ENCODE measurements around the gene GRIN2C.

Gene GRIN2C

DNA sequence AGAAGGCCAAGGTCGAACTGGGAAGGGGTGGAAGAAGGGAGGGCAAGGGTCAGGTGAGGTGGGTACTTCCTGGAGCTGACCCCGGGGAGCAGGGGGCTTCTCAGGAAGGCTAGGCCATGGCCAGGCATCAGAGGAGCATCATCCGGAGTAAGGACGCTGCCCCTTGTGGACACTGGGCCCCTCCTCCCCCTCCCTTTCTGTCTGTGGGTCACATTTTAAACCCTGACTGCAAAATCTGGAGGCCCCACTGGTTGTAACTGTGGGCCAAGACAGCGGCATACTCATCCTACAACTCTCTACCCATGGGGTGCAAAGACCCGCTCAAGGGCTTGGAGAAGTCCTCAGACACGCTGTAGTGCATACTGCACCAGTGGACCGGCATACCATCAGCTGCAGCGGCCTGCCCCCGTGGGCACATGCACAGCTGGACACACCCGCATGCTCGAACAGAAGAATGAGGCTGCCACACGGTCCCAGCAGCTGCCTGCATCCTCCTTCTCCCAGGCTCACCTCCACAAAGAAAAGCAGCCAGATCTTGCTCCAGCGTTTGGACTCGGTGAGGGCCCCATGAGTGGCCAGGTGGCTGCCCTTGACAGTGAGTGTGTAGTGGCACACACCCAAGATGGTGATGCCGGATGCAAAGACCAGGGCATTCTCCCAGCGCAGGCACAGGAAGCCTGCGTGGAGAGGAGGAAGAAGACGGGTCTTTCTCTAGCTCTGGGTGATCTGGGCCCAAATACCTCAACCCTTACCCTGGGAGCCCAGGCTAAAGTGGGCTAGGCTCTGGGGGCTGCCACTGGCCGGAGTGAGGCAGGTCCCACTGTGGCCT, 32.5 kb upstream of the GRIN2C start:
- DNase-seq (ENCODE audit: low spot score): no peak
- in situ Hi-C loops (cut with MboI; ENCODE audit: low sequenced_read_pairs, unreplicated experiment): no loop called here
- TF ChIP-seq, protein P1, sequence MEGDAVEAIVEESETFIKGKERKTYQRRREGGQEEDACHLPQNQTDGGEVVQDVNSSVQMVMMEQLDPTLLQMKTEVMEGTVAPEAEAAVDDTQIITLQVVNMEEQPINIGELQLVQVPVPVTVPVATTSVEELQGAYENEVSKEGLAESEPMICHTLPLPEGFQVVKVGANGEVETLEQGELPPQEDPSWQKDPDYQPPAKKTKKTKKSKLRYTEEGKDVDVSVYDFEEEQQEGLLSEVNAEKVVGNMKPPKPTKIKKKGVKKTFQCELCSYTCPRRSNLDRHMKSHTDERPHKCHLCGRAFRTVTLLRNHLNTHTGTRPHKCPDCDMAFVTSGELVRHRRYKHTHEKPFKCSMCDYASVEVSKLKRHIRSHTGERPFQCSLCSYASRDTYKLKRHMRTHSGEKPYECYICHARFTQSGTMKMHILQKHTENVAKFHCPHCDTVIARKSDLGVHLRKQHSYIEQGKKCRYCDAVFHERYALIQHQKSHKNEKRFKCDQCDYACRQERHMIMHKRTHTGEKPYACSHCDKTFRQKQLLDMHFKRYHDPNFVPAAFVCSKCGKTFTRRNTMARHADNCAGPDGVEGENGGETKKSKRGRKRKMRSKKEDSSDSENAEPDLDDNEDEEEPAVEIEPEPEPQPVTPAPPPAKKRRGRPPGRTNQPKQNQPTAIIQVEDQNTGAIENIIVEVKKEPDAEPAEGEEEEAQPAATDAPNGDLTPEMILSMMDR (IDR thresholded peaks at IDR 0.05; ENCODE audit: borderline replicate concordance, control extremely low read depth, extremely low read depth, insufficient read depth, missing control alignments): no peak

DNA sequence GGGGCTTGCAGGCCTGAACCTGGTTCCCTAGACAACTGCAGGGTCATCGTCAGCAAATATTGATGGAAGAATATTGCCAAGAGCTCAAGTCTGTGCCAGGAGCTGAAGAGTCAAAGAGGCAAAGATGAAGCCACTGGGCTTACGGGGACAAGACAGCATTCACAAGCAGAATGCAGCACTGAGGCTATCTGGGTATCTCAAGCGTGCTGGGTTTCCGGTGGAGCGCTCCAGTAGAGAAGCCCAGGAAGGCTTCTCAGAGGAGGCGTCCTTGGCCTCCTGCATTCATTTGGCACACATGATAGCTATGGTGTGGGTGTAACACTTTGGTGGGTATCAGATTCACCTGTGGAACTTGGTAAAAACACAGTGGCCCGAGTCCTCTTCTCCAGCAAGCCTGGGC, 30.9 kb upstream of the GRIN2C start:
- in situ Hi-C loops (cut with MboI; ENCODE audit: low sequenced_read_pairs, unreplicated experiment): no loop called here
- DNase-seq (ENCODE audit: low spot score): no peak
- TF ChIP-seq, protein P1 (IDR thresholded peaks at IDR 0.05; ENCODE audit: borderline replicate concordance, control extremely low read depth, extremely low read depth, insufficient read depth, missing control alignments): no peak

DNA sequence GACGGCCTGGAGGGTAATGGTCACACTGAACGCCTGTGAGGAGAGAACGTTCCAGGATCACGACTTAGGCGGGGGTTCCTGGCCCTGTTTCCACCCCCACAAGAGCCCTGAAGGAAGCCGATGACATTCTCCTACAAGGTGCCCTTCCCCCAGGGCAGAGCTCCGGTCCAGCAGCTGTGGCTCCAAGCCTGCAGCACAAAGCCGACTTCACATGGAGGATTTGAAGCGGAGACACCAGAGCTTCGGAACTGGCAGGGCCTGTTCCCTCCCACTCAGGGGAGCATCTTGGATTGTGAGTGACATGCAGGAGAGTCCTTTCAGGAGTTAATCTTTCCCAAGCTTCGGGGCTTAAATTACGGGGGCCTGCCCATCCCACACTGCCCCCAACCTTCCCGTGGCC, 28.8 kb upstream of the GRIN2C start:
- in situ Hi-C loops (cut with MboI; ENCODE audit: low sequenced_read_pairs, unreplicated experiment): no loop called here
- DNase-seq (ENCODE audit: low spot score): no peak
- TF ChIP-seq, protein P1 (IDR thresholded peaks at IDR 0.05; ENCODE audit: borderline replicate concordance, control extremely low read depth, extremely low read depth, insufficient read depth, missing control alignments): no peak

GRCh38 chr17:74883241-74883745, 23.6 kb upstream of the GRIN2C start:
- DNase-seq (ENCODE audit: low spot score): no peak
- TF ChIP-seq, protein P1 (IDR thresholded peaks at IDR 0.05; ENCODE audit: borderline replicate concordance, control extremely low read depth, extremely low read depth, insufficient read depth, missing control alignments): no peak
- in situ Hi-C loops (cut with MboI; ENCODE audit: low sequenced_read_pairs, unreplicated experiment): no loop called here

- TF ChIP-seq, protein P1 (IDR thresholded peaks at IDR 0.05; ENCODE audit: borderline replicate concordance, control extremely low read depth, extremely low read depth, insufficient read depth, missing control alignments): no peak
- DNase-seq (ENCODE audit: low spot score): no peak
- in situ Hi-C loops (cut with MboI; ENCODE audit: low sequenced_read_pairs, unreplicated experiment): no loop called here
These were observed 23.0 kb upstream of the GRIN2C start for GRCh38 chr17:74882517-74883240.

DNA sequence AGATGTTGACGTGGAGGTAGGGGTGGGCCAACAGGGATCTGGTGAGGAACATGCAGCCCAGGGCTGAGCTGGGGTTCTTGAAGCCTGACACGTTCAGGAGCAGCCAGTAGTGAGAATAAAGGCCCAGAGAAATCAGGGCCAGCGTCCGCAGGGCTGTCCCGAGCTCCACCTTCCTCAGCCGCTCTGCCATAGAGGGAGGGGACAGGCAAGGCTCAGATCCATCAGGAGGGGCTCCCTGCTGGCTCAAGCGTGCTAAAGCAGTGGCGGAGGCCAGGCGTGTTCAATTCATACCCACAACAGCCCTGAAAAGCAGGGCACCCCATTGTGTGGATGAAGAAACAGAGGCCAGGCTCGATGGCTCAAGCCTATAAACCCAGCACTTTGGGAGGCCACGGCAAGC, 21.4 kb upstream of the GRIN2C start:
- in situ Hi-C loops (cut with MboI; ENCODE audit: low sequenced_read_pairs, unreplicated experiment): no loop called here
- TF ChIP-seq, protein P1 (IDR thresholded peaks at IDR 0.05; ENCODE audit: borderline replicate concordance, control extremely low read depth, extremely low read depth, insufficient read depth, missing control alignments): no peak
- DNase-seq (ENCODE audit: low spot score): no peak
